ENCODE results near the gene DNLZ. TPM values are rescaled to one million over a fixed set of nuclear protein-coding genes. Genes with fewer than 3 reads are reported as not detected.

Gene DNLZ
- total and polyA plus RNA-seq, 9 of the 15 experiments (the other 6 are each of a cell fraction or from before 2014, with no cell fraction given), result 0.17 to 44.6 (median 3.4) TPM

- TF ChIP-seq BACH1 (tag; IDR thresholded peaks at IDR 0.05) (no peak), POLR2G (IDR thresholded peaks at IDR 0.05; ENCODE audit: low read depth, low read length) (peak; percentile 83), CBX8 (IDR thresholded peaks at IDR 0.05; ENCODE audit: borderline replicate concordance, extremely low read depth, low read depth, low read length, poor library complexity, severe bottlenecking) (no peak), ZNF766 (CRISPR knock-in tag; conservative IDR thresholded peaks at IDR 0.05) (no peak), NBN (IDR thresholded peaks at IDR 0.05; ENCODE audit: low read depth) (no peak), ZNF436 (CRISPR knock-in tag; IDR thresholded peaks at IDR 0.05) (no peak), ETV5 (CRISPR knock-in tag; IDR thresholded peaks at IDR 0.05; ENCODE audit: low read depth) (no peak), RNF2 (IDR thresholded peaks at IDR 0.05) (no peak), ZSCAN29 (IDR thresholded peaks at IDR 0.05) (no peak), CHAMP1 (IDR thresholded peaks at IDR 0.05) (no peak), PHTF2 (CRISPR knock-in tag; IDR thresholded peaks at IDR 0.05) (no peak), ZBTB7A (IDR thresholded peaks at IDR 0.05; ENCODE audit: borderline replicate concordance, control insufficient read depth, low read depth, low read length) (peak; percentile 84; the same call in 1 of the 2 replicates), RBM34 (IDR thresholded peaks at IDR 0.05; ENCODE audit: borderline replicate concordance, insufficient read depth, low read length) (no peak), ZKSCAN1 (IDR thresholded peaks at IDR 0.05; ENCODE audit: low read depth, low read length) (no peak), NELFE (IDR thresholded peaks at IDR 0.05; ENCODE audit: insufficient read depth, insufficient read length) (no peak), FOXK2 (conservative IDR thresholded peaks at IDR 0.05 in 1 of 2, IDR thresholded peaks at IDR 0.05 in 1 of 2; ENCODE audit: low read depth in 2 of 2) (0 out of 4 replicates have a peak, but pooled peaks of 1 of the 2 experiments have one; percentile 38), NFE2L1 (tag; IDR thresholded peaks at IDR 0.05; ENCODE audit: borderline replicate concordance, low read depth) (no peak), ZNF384 (IDR thresholded peaks at IDR 0.05; ENCODE audit: low read depth, low read length) (no peak), GTF2B (IDR thresholded peaks at IDR 0.05; ENCODE audit: extremely low read depth, insufficient read length) (no peak), ZNF121 (CRISPR knock-in tag; conservative IDR thresholded peaks at IDR 0.05) (peak; percentile 98), RUNX1 (IDR thresholded peaks at IDR 0.05; ENCODE audit: low read depth) (no peak), ZSCAN32 (CRISPR knock-in tag; IDR thresholded peaks at IDR 0.05) (peak; percentile 38; the same call in 1 of the 2 replicates), SMAD2 (IDR thresholded peaks at IDR 0.05; ENCODE audit: low read depth, low read length) (no peak), SIN3A (IDR thresholded peaks at IDR 0.05; ENCODE audit: borderline replicate concordance in 2 of 2, control insufficient read depth in 1 of 2, low read depth in 2 of 2, low read length in 2 of 2) (peak; percentile 4 to 90; a peak in 2 of 4 replicates), CREB3 (tag; conservative IDR thresholded peaks at IDR 0.05; ENCODE audit: low read depth) (no peak)
Measured at GRCh38 chr9:136372561-136373299, 9.2 kb upstream of the DNLZ start (continued).

Measured in K562 (cell line).